Stimulated activated CD4-positive, alpha-beta T cell treated with anti-CD3 and anti-CD28 coated beads, TNF-alpha, amount 100 ng/mL, for 48 hours (primary cell): ENCODE data around the gene MASP2.
"Not testable (repeated sequence)": the region's sequence is repeated elsewhere in the genome, so short reads cannot be mapped to it uniquely, and the experiment has no call there.

ENCODE experiments used
- DNase-seq, 3 donors: peaks; one replicate each; pipeline ENCODE4 v3.0.0-alpha.2; 2020; ENCODE audit warnings: low read depth in 3 of 3

Gene MASP2

GRCh38 chr1:11039351-11040104 is 7.5 kb downstream of the MASP2 start:
- DNase-seq, result no peak

- peak; percentile 79 to 85 (median 81) for DNase-seq
Observed at GRCh38 chr1:11037740-11038182, 9.3 kb downstream of the MASP2 start.

- DNase-seq, result not testable (repeated sequence)
Observed at GRCh38 chr1:11037019-11037739, 9.9 kb downstream of the MASP2 start.

- DNase-seq, result no peak
Observed at GRCh38 chr1:11031624-11032262, 15.3 kb downstream of the MASP2 start.

GRCh38 chr1:11030865-11031264 is 16.2 kb downstream of the MASP2 start:
- DNase-seq, result no peak

GRCh38 chr1:11028018-11028417 is 19.0 kb downstream of the MASP2 start:
- no peak for DNase-seq

- DNase-seq, result no peak
Observed at GRCh38 chr1:11027316-11027715, 19.7 kb downstream of the MASP2 start.

GRCh38 chr1:11026903-11027302 is 20.1 kb downstream of the MASP2 start:
- no peak for DNase-seq

- no peak for DNase-seq
Observed at GRCh38 chr1:11026052-11026451, 21.0 kb downstream of the MASP2 start.

GRCh38 chr1:11025618-11026017 is 21.4 kb downstream of the MASP2 start:
- DNase-seq, result no peak

GRCh38 chr1:11024874-11025203 is 22.2 kb downstream of the MASP2 start:
- no peak for DNase-seq

GRCh38 chr1:11024154-11024873 is 22.7 kb downstream of the MASP2 start:
- DNase-seq, result no peak

- no peak for DNase-seq
Observed at GRCh38 chr1:11023201-11023600, 23.8 kb downstream of the MASP2 start.

GRCh38 chr1:11019971-11020370 is 27.1 kb downstream of the MASP2 start:
- no peak for DNase-seq

- DNase-seq, result not testable (repeated sequence)
Observed at GRCh38 chr1:11019358-11019757, 27.7 kb downstream of the MASP2 start.

- DNase-seq, result no peak
Observed at GRCh38 chr1:11013160-11013531, 33.9 kb downstream of the MASP2 start.

- peak; percentile 79 to 87 (median 82) for DNase-seq
Observed at GRCh38 chr1:11012260-11013159, 34.5 kb downstream of the MASP2 start, which contains the start of gene TARDBP. TARDBP (plus strand) TSS chr1:11012654; CDS start chr1:11013728, 1,074 bp downstream.

- DNase-seq, result no peak
Observed at GRCh38 chr1:11000526-11000925, 46.5 kb downstream of the MASP2 start.

- no peak for DNase-seq
Observed at GRCh38 chr1:10996100-10996499, 50.9 kb downstream of the MASP2 start.

GRCh38 chr1:10992864-10993263 is 54.2 kb downstream of the MASP2 start:
- no peak for DNase-seq

- not testable (repeated sequence) for DNase-seq
Observed at GRCh38 chr1:10992004-10992403, 55.0 kb downstream of the MASP2 start.
